HepG2 (cell line): ENCODE results near the gene METTL15. TPM values are rescaled to one million over a fixed set of nuclear protein-coding genes. Genes with fewer than 3 reads are reported as not detected.

ENCODE experiments used
- ATAC-seq: fragments of 200-7000 bp; cut with Tn5 transposase; 3 replicates; pipeline ENCODE4 v1.9.1; 2020; ENCODE audit warnings: mild to moderate bottlenecking, moderate library complexity
- BruUV-seq: library from RNA; stranded (reverse); fragments of 400-500 nt; replicated peaks from 2 replicates; lab custom pipeline; 2021; lab: Mats Ljungman, UMichigan
- CTCF ChIA-PET: fragments of 300-600 bp; formaldehyde crosslinking; extraction: SDS; loops from one replicate; lab custom pipeline; 2021; ENCODE audit warnings: low total read pairs, inconsistent platforms, low intra/inter-chr PET ratio; lab: Yijun Ruan, JAX
- POLR2A ChIA-PET: fragments of 350-600 bp; sonication (Branson Sonifier 250); formaldehyde crosslinking; loops from one replicate; lab custom pipeline; 2020; ENCODE audit warnings: antibody characterized with exemption, inconsistent platforms; lab: Yijun Ruan, JAX
- DNase-seq: peaks from one replicate; pipeline ENCODE4 v3.0.0-alpha.2; 2015; ENCODE audit warnings: low spot score
- FAIRE-seq: peaks from 3 replicates; lab custom pipeline; 2011; peaks lifted over from hg19 to GRCh38; lab: Jason Lieb, UNC
- H2AFZ ChIP-seq: one replicate; pipeline ENCODE4 v1.6.1; 2011; ENCODE audit warnings: low read length, inconsistent platforms
- H3K27ac ChIP-seq: fragments of 300-600 bp; 3 replicates; pipeline ENCODE4 v1.8.0; 2011; ENCODE audit warnings: mixed run types, mild to moderate bottlenecking, mixed read lengths, low read length, inconsistent platforms; ENCODE audit not compliant: insufficient read depth; ENCODE audit errors: extremely low read length
- H3K27me3 ChIP-seq, 2 experiments: fragments of 200-600 bp in 1 of 2; 2 replicates in 1 of 2; 3 replicates in 1 of 2; pipeline versions ENCODE4 v1.6.0 to v1.8.0; 2011; ENCODE audit warnings: low read length in 2 of 2, mild to moderate bottlenecking in 2 of 2, moderate library complexity in 2 of 2, inconsistent platforms in 1 of 2; ENCODE audit not compliant: insufficient read depth in 2 of 2, control insufficient read depth in 1 of 2
- H3K36me3 ChIP-seq, 2 experiments: fragments of 200-600 bp in 1 of 2; replicated peaks in 1 of 2; 2 replicates in 1 of 2; 3 replicates in 1 of 2; pipeline versions ENCODE4 v1.5.1 to v1.8.0; 2011; ENCODE audit warnings: low read length in 2 of 2, inconsistent platforms in 1 of 2; ENCODE audit not compliant: insufficient read depth in 2 of 2, control insufficient read depth in 1 of 2
- H3K4me1 ChIP-seq: 2 replicates; pipeline ENCODE4 v1.5.1; 2012; ENCODE audit warnings: low read length, inconsistent platforms; ENCODE audit not compliant: insufficient read depth
- H3K4me2 ChIP-seq: 2 replicates; pipeline ENCODE4 v1.6.0; 2011; ENCODE audit warnings: low read depth, low read length, inconsistent platforms
- H3K4me3 ChIP-seq, 3 experiments: fragments of 200-600 bp in 1 of 3; sonication (generic), shearing (Covaris generic) in 1 of 3; replicated peaks in 1 of 3; 2 replicates each; pipeline ENCODE4 v1.5.1; 2011 to 2016; ENCODE audit warnings: low read length in 3 of 3, inconsistent platforms in 2 of 3, low read depth in 2 of 3, mild to moderate bottlenecking in 2 of 3, control low read depth in 1 of 3, mixed read lengths in 1 of 3; ENCODE audit not compliant: insufficient read depth in 1 of 3
- H3K79me2 ChIP-seq: one replicate; pipeline ENCODE4 v1.6.1; 2011; ENCODE audit warnings: low read length, inconsistent platforms; ENCODE audit not compliant: insufficient read depth
- H3K9ac ChIP-seq: 2 replicates; pipeline ENCODE4 v1.6.0; 2011; ENCODE audit warnings: mild to moderate bottlenecking, low read depth, low read length, inconsistent platforms; ENCODE audit not compliant: insufficient read depth
- H3K9me3 ChIP-seq: 2 replicates; pipeline ENCODE4 v1.5.1; 2012; ENCODE audit warnings: mild to moderate bottlenecking, low read length
- H4K20me1 ChIP-seq: 2 replicates; pipeline ENCODE4 v1.6.0; 2011; ENCODE audit warnings: inconsistent platforms, mild to moderate bottlenecking, low read length, moderate library complexity; ENCODE audit not compliant: insufficient read depth
- ATF6 ChIP-seq: sonication (generic); formaldehyde crosslinking; conservative IDR thresholded peaks from 2 replicates; pipeline ENCODE4 v1.4.0; 2020; ENCODE audit warnings: missing genetic modification reagents
- ETS1 ChIP-seq: sonication (generic); formaldehyde crosslinking; IDR thresholded peaks from 2 replicates; pipeline ENCODE4 v1.4.0; 2020; ENCODE audit warnings: missing genetic modification reagents
- MAFF ChIP-seq: IDR thresholded peaks from 2 replicates; pipeline ENCODE4 v1.6.1; 2011; ENCODE audit warnings: low read depth, low read length, improper control_type of control experiment
- MAFK ChIP-seq, 2 experiments: IDR thresholded peaks in 1 of 2; conservative IDR thresholded peaks in 1 of 2; 2 replicates each; pipeline ENCODE4 v1.6.1; 2011; ENCODE audit warnings: improper control_type of control experiment in 2 of 2, low read length in 2 of 2
- MIER2 ChIP-seq: IDR thresholded peaks from 2 replicates; pipeline ENCODE4 v1.6.1; 2016; ENCODE audit warnings: missing biosample characterization, missing genetic modification reagents
- NONO ChIP-seq, 2 experiments: fragments of 450-650 bp in 1 of 2; sonication (generic) in 1 of 2; formaldehyde crosslinking in 1 of 2; IDR thresholded peaks in 1 of 2; conservative IDR thresholded peaks in 1 of 2; 2 replicates each; pipeline versions ENCODE4 v1.6.1 to v1.8.0; 2017 to 2022; ENCODE audit warnings: mild to moderate bottlenecking in 1 of 2, missing genetic modification reagents in 1 of 2, moderate library complexity in 1 of 2
- PHF20 ChIP-seq: sonication (generic); formaldehyde crosslinking; IDR thresholded peaks from 2 replicates; pipeline ENCODE4 v1.5.0; 2020; ENCODE audit warnings: mild to moderate bottlenecking, missing genetic modification reagents
- TBL1XR1 ChIP-seq: fragments of 150-350 bp; IDR thresholded peaks from 2 replicates; pipeline ENCODE4 v1.6.1; 2014; ENCODE audit warnings: borderline replicate concordance, low read length; ENCODE audit not compliant: partially characterized antibody
- THAP8 ChIP-seq: sonication (generic); formaldehyde crosslinking; IDR thresholded peaks from 2 replicates; pipeline ENCODE4 v1.5.1; 2020; ENCODE audit warnings: missing genetic modification reagents, mild to moderate bottlenecking, borderline replicate concordance
- WIZ ChIP-seq: sonication (generic); formaldehyde crosslinking; IDR thresholded peaks from 2 replicates; pipeline ENCODE4 v1.5.1; 2020; ENCODE audit warnings: mild to moderate bottlenecking, missing genetic modification reagents
- ZNF296 ChIP-seq: sonication (generic); formaldehyde crosslinking; conservative IDR thresholded peaks from 2 replicates; pipeline ENCODE4 v1.5.0; 2020; ENCODE audit warnings: mild to moderate bottlenecking, missing genetic modification reagents
- ZNF441 ChIP-seq: sonication (generic); formaldehyde crosslinking; IDR thresholded peaks from 2 replicates; pipeline ENCODE4 v1.7.0; 2021; ENCODE audit warnings: missing genetic modification reagents, borderline replicate concordance
- ZNF691 ChIP-seq: sonication (generic); formaldehyde crosslinking; IDR thresholded peaks from 2 replicates; pipeline ENCODE4 v1.4.0; 2020; ENCODE audit warnings: missing genetic modification reagents, low read depth, mild to moderate bottlenecking, borderline replicate concordance
- ZNF703 ChIP-seq: sonication (generic); formaldehyde crosslinking; IDR thresholded peaks from 2 replicates; pipeline ENCODE4 v1.5.1; 2020; ENCODE audit warnings: missing genetic modification reagents, mild to moderate bottlenecking, moderate library complexity, borderline replicate concordance
- ZNF713 ChIP-seq: sonication (generic); formaldehyde crosslinking; IDR thresholded peaks from 2 replicates; pipeline ENCODE4 v1.4.0; 2020; ENCODE audit warnings: mild to moderate bottlenecking, missing genetic modification reagents
- ZNF720 ChIP-seq: sonication (generic); formaldehyde crosslinking; IDR thresholded peaks from 2 replicates; pipeline ENCODE4 v1.4.0; 2020; ENCODE audit warnings: missing genetic modification reagents
- WGBS: methylation state at CpG from one replicate; pipeline ENCODE4 v1.1.6; 2017; ENCODE audit warnings: low lambda C conversion rate; 5-methylcytosine and 5-hydroxymethylcytosine counted together
- in situ Hi-C: cut with HindIII; loops from 2 replicates; pipeline ENCODE4 v1.10.0; 2017; ENCODE audit warnings: low pct_unique_long_range_greater_than_20kb; ENCODE audit not compliant: extremely low pct_ligation_motif_present
- intact Hi-C: fragments of 100-400 bp; cut with micrococcal nuclease; formaldehyde crosslinking; loops from one replicate; pipeline ENCODE4 v1.10.0; 2022; ENCODE audit not compliant: unreplicated experiment
- polyA plus RNA-seq, 8 experiments: library from polyadenylated mRNA; depleted of rRNA in 3 of 8; stranded (reverse) in 7 of 8; unstranded in 1 of 8; fragments of >200 nt; fragmentation: Illumina TruSeq in 4 of 8; extraction: Trizol in 4 of 8; gene quantifications; 2 replicates each; pipeline versions ENCODE4 v1.2.1 to v1.2.3, GENCODE V29; 2011 to 2016; ENCODE audit warnings: low read depth in 4 of 8, missing spikeins in 1 of 8, mixed read lengths in 1 of 8; ENCODE audit not compliant: insufficient read depth in 1 of 8
- total RNA-seq, 5 experiments: library from RNA; depleted of rRNA; stranded (reverse); fragments of >200 nt; fragmentation: Illumina TruSeq; extraction: Trizol; gene quantifications; 2 replicates each; pipeline ENCODE4 v1.2.3, GENCODE V29; 2016; ENCODE audit warnings: low read depth in 1 of 5

The METTL15 gene
- total and polyA plus RNA-seq, 2 of the 13 experiments (the other 11 are each of a cell fraction or from before 2014, with no cell fraction given), result 6.5 to 14.0 TPM

- no peaks in the 10 kb centered on the region for H4K20me1 ChIP-seq
Observed at GRCh38 chr11:28251257-28251656, 143.1 kb downstream of the METTL15 start.

GRCh38 chr11:28257761-28258160 lies 149.6 kb downstream of the METTL15 start:
- Histone ChIP-seq H2AFZ (no peak overlapping the region), H3K9me3 (no peaks in the 10 kb centered on the region), H3K4me1 (no peaks in the 10 kb centered on the region), H3K36me3 (no peaks in the 10 kb centered on the region), H3K79me2 (no peaks in the 10 kb centered on the region), H3K27ac (no peak overlapping the region), H3K27me3 (no peaks in the 10 kb centered on the region), H3K4me2 (no peak overlapping the region), H3K4me3 (no peak overlapping the region), H4K20me1 (no peaks in the 10 kb centered on the region), H3K9ac (no peak overlapping the region)
- ChIA-PET POLR2A (no interaction called here), CTCF (no interaction called here)
- BruUV-seq, result no TSS peak
- intact Hi-C loops (no loop called here), in situ Hi-C loops (no loop called here)
- ATAC-seq, result no peak
- no peak for DNase-seq
- FAIRE-seq, result no peak
- TF ChIP-seq ETS1 (CRISPR knock-in tag) (no peak), ZNF703 (CRISPR knock-in tag) (no peak), PHF20 (no peak), TBL1XR1 (no peak), ZNF713 (no peak), WIZ (CRISPR knock-in tag) (no peak), NONO (IDR thresholded peaks at IDR 0.05) (no peak), NONO (CRISPR knock-in tag; conservative IDR thresholded peaks at IDR 0.05) (no peak), THAP8 (CRISPR knock-in tag) (no peak), ZNF441 (CRISPR knock-in tag) (no peak), ZNF720 (no peak), ATF6 (CRISPR knock-in tag) (no peak), ZNF296 (CRISPR knock-in tag) (no peak), ZNF691 (no peak)

More at GRCh38 chr11:28251257-28251656, 143.1 kb downstream of the METTL15 start:
- in situ Hi-C loops, result no loop called here
- 94% methylated on average over 2 of the region's 2 CpGs for WGBS
- POLR2A ChIA-PET, result no interaction called here
- BruUV-seq, result no TSS peak
- H3K79me2 ChIP-seq, result no peaks in the 10 kb centered on the region
- no peak overlapping the region for H3K9ac ChIP-seq
- FAIRE-seq (no peak), DNase-seq (no peak), ATAC-seq (no peak)
- no peaks in the 10 kb centered on the region for H3K27me3 ChIP-seq
- no peaks in the 10 kb centered on the region for H3K36me3 ChIP-seq
- TF ChIP-seq MIER2 (no peak), MAFK (conservative IDR thresholded peaks at IDR 0.05 in 1 of 2, IDR thresholded peaks at IDR 0.05 in 1 of 2; ENCODE audit: low read length in 2 of 2) (peak; percentile 66 to 67), MAFF (peak; percentile 35; the same call in 1 of the 2 replicates)
- no peak overlapping the region for H3K4me2 ChIP-seq
- CTCF ChIA-PET, result no interaction called here
- H3K4me1 ChIP-seq, result no peaks in the 10 kb centered on the region
- intact Hi-C loops, result no loop called here
- no peaks in the 10 kb centered on the region for H3K9me3 ChIP-seq
- no peak overlapping the region for H3K27ac ChIP-seq
- H2AFZ ChIP-seq, result no peak overlapping the region
- no peak overlapping the region for H3K4me3 ChIP-seq
